ENCODE data around the gene MUSK. TPM values are rescaled to one million over a fixed set of nuclear protein-coding genes. Genes with fewer than 3 reads are reported as not detected.

Gene MUSK
- total and polyA plus RNA-seq, 2 experiments from 2014 or later: not detected

DNA sequence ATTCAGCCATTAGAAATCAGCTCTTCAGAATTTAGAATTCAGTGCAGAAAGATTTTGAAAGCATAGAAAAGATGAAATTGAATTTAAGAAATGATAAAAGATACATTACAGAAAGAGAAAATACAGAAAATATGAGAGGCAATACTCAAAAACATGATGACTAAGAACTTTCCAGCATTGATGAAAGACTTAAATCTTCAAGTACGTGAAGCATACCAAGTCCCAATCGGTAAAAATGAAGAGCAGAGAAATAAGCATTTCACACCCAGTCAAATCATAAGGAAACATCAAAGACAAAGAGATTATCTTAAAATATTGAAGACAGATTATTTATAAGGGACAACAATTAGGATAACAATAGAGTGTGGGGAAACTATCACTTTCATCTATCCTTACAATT lies 35.1 kb downstream of the MUSK start (continued):
- TF ChIP-seq, protein P1, sequence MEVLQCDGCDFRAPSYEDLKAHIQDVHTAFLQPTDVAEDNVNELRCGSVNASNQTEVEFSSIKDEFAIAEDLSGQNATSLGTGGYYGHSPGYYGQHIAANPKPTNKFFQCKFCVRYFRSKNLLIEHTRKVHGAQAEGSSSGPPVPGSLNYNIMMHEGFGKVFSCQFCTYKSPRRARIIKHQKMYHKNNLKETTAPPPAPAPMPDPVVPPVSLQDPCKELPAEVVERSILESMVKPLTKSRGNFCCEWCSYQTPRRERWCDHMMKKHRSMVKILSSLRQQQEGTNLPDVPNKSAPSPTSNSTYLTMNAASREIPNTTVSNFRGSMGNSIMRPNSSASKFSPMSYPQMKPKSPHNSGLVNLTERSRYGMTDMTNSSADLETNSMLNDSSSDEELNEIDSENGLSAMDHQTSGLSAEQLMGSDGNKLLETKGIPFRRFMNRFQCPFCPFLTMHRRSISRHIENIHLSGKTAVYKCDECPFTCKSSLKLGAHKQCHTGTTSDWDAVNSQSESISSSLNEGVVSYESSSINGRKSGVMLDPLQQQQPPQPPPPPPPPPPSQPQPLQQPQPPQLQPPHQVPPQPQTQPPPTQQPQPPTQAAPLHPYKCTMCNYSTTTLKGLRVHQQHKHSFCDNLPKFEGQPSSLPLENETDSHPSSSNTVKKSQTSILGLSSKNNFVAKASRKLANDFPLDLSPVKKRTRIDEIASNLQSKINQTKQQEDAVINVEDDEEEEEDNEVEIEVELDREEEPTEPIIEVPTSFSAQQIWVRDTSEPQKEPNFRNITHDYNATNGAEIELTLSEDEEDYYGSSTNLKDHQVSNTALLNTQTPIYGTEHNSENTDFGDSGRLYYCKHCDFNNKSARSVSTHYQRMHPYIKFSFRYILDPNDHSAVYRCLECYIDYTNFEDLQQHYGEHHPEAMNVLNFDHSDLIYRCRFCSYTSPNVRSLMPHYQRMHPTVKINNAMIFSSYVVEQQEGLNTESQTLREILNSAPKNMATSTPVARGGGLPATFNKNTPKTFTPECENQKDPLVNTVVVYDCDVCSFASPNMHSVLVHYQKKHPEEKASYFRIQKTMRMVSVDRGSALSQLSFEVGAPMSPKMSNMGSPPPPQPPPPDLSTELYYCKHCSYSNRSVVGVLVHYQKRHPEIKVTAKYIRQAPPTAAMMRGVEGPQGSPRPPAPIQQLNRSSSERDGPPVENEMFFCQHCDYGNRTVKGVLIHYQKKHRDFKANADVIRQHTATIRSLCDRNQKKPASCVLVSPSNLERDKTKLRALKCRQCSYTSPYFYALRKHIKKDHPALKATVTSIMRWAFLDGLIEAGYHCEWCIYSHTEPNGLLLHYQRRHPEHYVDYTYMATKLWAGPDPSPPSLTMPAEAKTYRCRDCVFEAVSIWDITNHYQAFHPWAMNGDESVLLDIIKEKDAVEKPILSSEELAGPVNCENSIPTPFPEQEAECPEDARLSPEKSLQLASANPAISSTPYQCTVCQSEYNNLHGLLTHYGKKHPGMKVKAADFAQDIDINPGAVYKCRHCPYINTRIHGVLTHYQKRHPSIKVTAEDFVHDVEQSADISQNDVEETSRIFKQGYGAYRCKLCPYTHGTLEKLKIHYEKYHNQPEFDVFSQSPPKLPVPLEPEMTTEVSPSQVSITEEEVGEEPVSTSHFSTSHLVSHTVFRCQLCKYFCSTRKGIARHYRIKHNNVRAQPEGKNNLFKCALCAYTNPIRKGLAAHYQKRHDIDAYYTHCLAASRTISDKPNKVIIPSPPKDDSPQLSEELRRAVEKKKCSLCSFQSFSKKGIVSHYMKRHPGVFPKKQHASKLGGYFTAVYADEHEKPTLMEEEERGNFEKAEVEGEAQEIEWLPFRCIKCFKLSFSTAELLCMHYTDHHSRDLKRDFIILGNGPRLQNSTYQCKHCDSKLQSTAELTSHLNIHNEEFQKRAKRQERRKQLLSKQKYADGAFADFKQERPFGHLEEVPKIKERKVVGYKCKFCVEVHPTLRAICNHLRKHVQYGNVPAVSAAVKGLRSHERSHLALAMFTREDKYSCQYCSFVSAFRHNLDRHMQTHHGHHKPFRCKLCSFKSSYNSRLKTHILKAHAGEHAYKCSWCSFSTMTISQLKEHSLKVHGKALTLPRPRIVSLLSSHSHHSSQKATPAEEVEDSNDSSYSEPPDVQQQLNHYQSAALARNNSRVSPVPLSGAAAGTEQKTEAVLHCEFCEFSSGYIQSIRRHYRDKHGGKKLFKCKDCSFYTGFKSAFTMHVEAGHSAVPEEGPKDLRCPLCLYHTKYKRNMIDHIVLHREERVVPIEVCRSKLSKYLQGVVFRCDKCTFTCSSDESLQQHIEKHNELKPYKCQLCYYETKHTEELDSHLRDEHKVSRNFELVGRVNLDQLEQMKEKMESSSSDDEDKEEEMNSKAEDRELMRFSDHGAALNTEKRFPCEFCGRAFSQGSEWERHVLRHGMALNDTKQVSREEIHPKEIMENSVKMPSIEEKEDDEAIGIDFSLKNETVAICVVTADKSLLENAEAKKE (CRISPR knock-in tag; IDR thresholded peaks at IDR 0.05): no peak
- TF ChIP-seq, protein P2, sequence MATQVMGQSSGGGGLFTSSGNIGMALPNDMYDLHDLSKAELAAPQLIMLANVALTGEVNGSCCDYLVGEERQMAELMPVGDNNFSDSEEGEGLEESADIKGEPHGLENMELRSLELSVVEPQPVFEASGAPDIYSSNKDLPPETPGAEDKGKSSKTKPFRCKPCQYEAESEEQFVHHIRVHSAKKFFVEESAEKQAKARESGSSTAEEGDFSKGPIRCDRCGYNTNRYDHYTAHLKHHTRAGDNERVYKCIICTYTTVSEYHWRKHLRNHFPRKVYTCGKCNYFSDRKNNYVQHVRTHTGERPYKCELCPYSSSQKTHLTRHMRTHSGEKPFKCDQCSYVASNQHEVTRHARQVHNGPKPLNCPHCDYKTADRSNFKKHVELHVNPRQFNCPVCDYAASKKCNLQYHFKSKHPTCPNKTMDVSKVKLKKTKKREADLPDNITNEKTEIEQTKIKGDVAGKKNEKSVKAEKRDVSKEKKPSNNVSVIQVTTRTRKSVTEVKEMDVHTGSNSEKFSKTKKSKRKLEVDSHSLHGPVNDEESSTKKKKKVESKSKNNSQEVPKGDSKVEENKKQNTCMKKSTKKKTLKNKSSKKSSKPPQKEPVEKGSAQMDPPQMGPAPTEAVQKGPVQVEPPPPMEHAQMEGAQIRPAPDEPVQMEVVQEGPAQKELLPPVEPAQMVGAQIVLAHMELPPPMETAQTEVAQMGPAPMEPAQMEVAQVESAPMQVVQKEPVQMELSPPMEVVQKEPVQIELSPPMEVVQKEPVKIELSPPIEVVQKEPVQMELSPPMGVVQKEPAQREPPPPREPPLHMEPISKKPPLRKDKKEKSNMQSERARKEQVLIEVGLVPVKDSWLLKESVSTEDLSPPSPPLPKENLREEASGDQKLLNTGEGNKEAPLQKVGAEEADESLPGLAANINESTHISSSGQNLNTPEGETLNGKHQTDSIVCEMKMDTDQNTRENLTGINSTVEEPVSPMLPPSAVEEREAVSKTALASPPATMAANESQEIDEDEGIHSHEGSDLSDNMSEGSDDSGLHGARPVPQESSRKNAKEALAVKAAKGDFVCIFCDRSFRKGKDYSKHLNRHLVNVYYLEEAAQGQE (IDR thresholded peaks at IDR 0.05; ENCODE audit: unreplicated experiment): no peak
- TF ChIP-seq, protein P3, sequence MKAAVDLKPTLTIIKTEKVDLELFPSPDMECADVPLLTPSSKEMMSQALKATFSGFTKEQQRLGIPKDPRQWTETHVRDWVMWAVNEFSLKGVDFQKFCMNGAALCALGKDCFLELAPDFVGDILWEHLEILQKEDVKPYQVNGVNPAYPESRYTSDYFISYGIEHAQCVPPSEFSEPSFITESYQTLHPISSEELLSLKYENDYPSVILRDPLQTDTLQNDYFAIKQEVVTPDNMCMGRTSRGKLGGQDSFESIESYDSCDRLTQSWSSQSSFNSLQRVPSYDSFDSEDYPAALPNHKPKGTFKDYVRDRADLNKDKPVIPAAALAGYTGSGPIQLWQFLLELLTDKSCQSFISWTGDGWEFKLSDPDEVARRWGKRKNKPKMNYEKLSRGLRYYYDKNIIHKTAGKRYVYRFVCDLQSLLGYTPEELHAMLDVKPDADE (IDR thresholded peaks at IDR 0.05): no peak
- TF ChIP-seq ZNF114 (CRISPR knock-in tag; IDR thresholded peaks at IDR 0.05): no peak

DNA sequence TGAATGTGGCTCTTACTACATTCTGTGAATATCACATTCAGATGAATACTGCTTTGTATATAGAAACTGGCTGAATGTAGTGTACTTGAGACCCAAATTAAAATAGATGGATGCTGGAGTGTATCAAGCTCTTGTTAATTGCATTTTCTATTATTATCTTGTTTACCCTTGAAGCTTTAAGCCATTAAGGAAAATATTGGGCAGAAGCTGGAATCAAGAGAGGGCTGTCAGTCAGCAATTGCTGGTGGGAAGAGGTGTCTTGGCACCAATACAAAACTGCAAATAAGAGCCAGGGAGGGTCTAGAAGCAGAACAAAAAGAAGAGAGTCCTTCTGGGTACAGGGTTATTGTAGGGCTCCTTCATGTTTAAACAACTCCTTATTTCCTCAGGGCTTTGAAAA lies 38.8 kb downstream of the MUSK start:
- H2AFZ ChIP-seq: no peak overlapping the region
- H3K79me2 ChIP-seq (replicated peaks; ENCODE audit: insufficient read depth): no peaks in the 10 kb centered on the region
- H3K4me1 Mint-ChIP-seq: no peaks in the 10 kb centered on the region
- no peak overlapping the region for H3K4me2 ChIP-seq
- H3F3A ChIP-seq (replicated peaks; ENCODE audit: low read depth): no peaks in the 10 kb centered on the region
- no peak overlapping the region for H3K27ac Mint-ChIP-seq
- no peaks in the 10 kb centered on the region for H4K20me1 ChIP-seq (replicated peaks; ENCODE audit: insufficient read depth)
- ATAC-seq: no peak
- DNase-seq (ENCODE audit: low spot score): no peak
- H3K9me3 Mint-ChIP-seq: no peaks in the 10 kb centered on the region
- no peak overlapping the region for H3K27ac ChIP-seq (ENCODE audit: low read depth)
- no peaks in the 10 kb centered on the region for H3K36me3 Mint-ChIP-seq (ENCODE audit: low read depth)
- peaks cover under 1% of the 10 kb centered on the region; the same call in 1 of the 2 replicates for H3K9me2 ChIP-seq (ENCODE audit: insufficient read depth)
- H3K4me3 Mint-ChIP-seq: no peak overlapping the region
- no peaks in the 10 kb centered on the region for H3K27me3 ChIP-seq (ENCODE audit: insufficient read depth)
- no peaks in the 10 kb centered on the region for H3K36me3 ChIP-seq (ENCODE audit: insufficient read depth)
- peaks cover 2% of the 10 kb centered on the region for H3K27me3 Mint-ChIP-seq (ENCODE audit: insufficient read depth, low read depth, poor library complexity)
- no peaks in the 10 kb centered on the region for H3K4me1 ChIP-seq (ENCODE audit: insufficient read depth)
- no peak overlapping the region for H3K4me3 ChIP-seq
- TF ChIP-seq ZNF331 (CRISPR knock-in tag; IDR thresholded peaks at IDR 0.05; ENCODE audit: low read depth): no peak
- TF ChIP-seq NANOG (IDR thresholded peaks at IDR 0.05; ENCODE audit: borderline replicate concordance): no peak
- TF ChIP-seq POLR2AphosphoS5 (IDR thresholded peaks at IDR 0.05; ENCODE audit: low read depth): no peak
- TF ChIP-seq, protein P3 (IDR thresholded peaks at IDR 0.05): no peak
- TF ChIP-seq, protein P4, sequence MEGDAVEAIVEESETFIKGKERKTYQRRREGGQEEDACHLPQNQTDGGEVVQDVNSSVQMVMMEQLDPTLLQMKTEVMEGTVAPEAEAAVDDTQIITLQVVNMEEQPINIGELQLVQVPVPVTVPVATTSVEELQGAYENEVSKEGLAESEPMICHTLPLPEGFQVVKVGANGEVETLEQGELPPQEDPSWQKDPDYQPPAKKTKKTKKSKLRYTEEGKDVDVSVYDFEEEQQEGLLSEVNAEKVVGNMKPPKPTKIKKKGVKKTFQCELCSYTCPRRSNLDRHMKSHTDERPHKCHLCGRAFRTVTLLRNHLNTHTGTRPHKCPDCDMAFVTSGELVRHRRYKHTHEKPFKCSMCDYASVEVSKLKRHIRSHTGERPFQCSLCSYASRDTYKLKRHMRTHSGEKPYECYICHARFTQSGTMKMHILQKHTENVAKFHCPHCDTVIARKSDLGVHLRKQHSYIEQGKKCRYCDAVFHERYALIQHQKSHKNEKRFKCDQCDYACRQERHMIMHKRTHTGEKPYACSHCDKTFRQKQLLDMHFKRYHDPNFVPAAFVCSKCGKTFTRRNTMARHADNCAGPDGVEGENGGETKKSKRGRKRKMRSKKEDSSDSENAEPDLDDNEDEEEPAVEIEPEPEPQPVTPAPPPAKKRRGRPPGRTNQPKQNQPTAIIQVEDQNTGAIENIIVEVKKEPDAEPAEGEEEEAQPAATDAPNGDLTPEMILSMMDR (conservative IDR thresholded peaks at IDR 0.05; ENCODE audit: low read depth in 2 of 2): no peak
- no peak for TF ChIP-seq JUNB (IDR thresholded peaks at IDR 0.05; ENCODE audit: unreplicated experiment)

Measured in GM23338 (cell line).